SH-SY5Y (cell line): Measurements from ENCODE around the gene SRSF6.

Experiments used
- GATA2 ChIP-seq: IDR thresholded peaks from 2 replicates; pipeline ENCODE4 v1.6.1; 2011; ENCODE audit warnings: mild to moderate bottlenecking, low read depth, low read length
- GATA3 ChIP-seq: IDR thresholded peaks from 2 replicates; pipeline ENCODE4 v1.6.1; 2011; ENCODE audit warnings: low read depth, mild to moderate bottlenecking, low read length, moderate library complexity

- no peak for TF ChIP-seq GATA2
- no peak for TF ChIP-seq GATA3
Observed at GRCh38 chr20:43464219-43464790, 6.6 kb downstream of the SRSF6 start.
